ENCODE data around the gene SFRP5. TPM values are rescaled to one million over a fixed set of nuclear protein-coding genes. Genes with fewer than 3 reads are reported as not detected.
A peak's percentile ranks its signal among the peaks of the same experiment; 100 is the strongest.

SFRP5 gene
- total RNA-seq, 1 donor from 2014 or later: 1.6 TPM

DNA sequence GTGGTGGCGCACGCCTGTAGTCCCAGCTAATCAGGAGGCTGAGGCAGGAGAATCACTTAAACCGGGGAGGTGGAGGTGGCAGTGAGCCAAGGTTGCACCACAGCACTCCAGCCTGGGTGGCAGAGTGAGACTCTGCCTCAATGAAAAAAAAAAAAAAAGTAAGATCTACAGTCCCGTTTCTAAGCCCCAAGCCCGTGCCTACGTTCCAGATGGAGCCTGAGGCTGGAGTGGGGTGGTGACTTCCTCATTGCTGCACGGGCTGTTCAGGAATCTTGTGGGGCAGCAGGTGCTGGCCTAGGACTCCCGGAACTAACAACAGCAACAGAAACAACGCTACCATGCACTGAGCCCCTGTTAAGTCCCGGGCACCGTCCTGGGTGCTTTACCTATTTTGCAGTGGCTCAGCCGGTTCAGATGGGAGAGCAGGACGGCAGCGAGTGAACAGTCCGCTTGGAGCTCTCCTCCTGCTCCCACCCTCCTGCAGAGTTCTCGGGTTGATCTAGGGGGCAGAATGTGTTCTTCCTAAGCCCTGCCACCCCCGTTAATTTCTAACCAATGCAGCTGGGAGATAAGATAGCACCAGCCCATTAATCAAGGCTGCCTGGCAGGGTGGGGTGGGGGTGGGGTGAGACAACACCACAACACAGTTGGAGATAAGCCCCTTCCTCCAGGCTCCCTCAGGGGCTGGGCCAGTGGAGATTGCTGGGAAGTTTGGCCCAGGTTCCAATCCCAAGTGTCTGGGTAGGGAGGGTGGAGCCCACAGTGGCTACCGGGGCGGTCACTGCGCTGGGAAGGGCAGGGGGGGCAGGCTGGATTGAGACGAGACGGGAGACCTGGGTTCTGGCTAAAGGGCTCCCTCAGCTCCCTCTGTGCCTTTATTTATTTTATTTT, 17.0 kb upstream of the SFRP5 start:
- Histone ChIP-seq H3K4me1 (ENCODE audit: control insufficient read depth in 3 of 3, insufficient read depth in 3 of 3, low read length in 3 of 3) (peaks cover 0 to 6% (median 6%) of the 10 kb centered on the region in 3 donors), H3K27ac (ENCODE audit: low read depth, low read length) (no peak overlapping the region), H3K36me3 (ENCODE audit: control insufficient read depth in 3 of 3, insufficient read depth in 3 of 3, low read length in 3 of 3) (no peaks in the 10 kb centered on the region), H3K9ac (ENCODE audit: low read depth in 1 of 3, low read length in 3 of 3) (peak overlapping the region in 1 of 3 donors; percentile 8), H3K4me3 (ENCODE audit: low read length in 3 of 3) (no peak overlapping the region), H3K9me3 (ENCODE audit: control insufficient read depth in 3 of 3, low read length in 3 of 3) (no peaks in the 10 kb centered on the region), H3K27me3 (ENCODE audit: control insufficient read depth in 3 of 3, insufficient read depth in 3 of 3, low read length in 3 of 3) (peaks cover 11 to 24% (median 21%) of the 10 kb centered on the region in 3 donors)

DNA sequence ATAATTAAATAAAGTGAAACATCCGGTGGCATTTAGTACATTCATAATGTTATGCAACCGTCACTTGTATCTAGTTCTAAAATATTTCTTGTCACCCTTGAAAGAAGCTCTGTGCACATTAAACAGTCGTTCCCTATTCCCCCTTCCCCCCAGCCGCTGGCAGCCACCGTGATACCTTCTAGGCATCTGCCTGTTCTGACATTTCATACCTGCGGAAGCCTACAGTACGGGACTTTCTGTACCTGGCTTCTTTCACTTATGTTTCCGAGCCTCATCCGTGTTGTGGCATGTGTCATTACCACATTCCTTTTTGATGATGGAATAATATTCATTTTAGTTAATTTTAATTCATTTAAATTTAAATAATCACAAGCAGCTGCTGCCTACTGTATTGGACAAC, 13.9 kb upstream of the SFRP5 start:
- Histone ChIP-seq H3K27me3 (ENCODE audit: control insufficient read depth in 3 of 3, insufficient read depth in 3 of 3, low read length in 3 of 3) (peaks cover 7 to 19% (median 10%) of the 10 kb centered on the region in 3 donors), H3K9ac (ENCODE audit: low read depth in 1 of 3, low read length in 3 of 3) (no peak overlapping the region), H3K27ac (ENCODE audit: low read depth, low read length) (no peak overlapping the region), H3K4me3 (ENCODE audit: low read length in 3 of 3) (no peak overlapping the region), H3K4me1 (ENCODE audit: control insufficient read depth in 3 of 3, insufficient read depth in 3 of 3, low read length in 3 of 3) (peaks cover 6 to 19% (median 14%) of the 10 kb centered on the region in 3 donors), H3K9me3 (ENCODE audit: control insufficient read depth in 3 of 3, low read length in 3 of 3) (no peaks in the 10 kb centered on the region), H3K36me3 (ENCODE audit: control insufficient read depth in 3 of 3, insufficient read depth in 3 of 3, low read length in 3 of 3) (no peaks in the 10 kb centered on the region)

DNA sequence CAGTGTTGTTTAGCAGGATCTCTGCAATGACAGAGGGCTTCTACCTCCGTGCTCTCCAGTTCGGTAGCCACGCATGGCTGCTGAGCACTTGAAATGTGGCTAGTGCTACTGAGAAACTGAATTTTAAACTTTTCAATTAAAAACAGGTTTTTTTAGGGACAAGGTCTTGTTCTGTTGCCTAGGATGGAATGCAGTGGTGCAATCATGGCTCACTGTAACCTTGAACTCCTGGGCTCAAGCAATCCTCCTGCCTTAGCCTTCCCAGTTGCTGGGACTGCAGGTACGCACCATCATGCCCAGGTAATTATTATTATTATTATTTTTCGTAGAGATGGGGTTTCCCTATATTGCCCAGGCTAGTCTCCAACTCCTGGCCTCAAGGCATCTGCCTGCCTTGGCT, 13.4 kb upstream of the SFRP5 start:
- H3K4me3 ChIP-seq (ENCODE audit: low read length in 3 of 3): no peak overlapping the region
- no peak overlapping the region for H3K27ac ChIP-seq (ENCODE audit: low read depth, low read length)
- peaks cover 6 to 19% (median 14%) of the 10 kb centered on the region in 3 donors for H3K4me1 ChIP-seq (ENCODE audit: control insufficient read depth in 3 of 3, insufficient read depth in 3 of 3, low read length in 3 of 3)
- H3K27me3 ChIP-seq (ENCODE audit: control insufficient read depth in 3 of 3, insufficient read depth in 3 of 3, low read length in 3 of 3): peaks cover 7 to 19% (median 10%) of the 10 kb centered on the region in 3 donors
- no peaks in the 10 kb centered on the region for H3K36me3 ChIP-seq (ENCODE audit: control insufficient read depth in 3 of 3, insufficient read depth in 3 of 3, low read length in 3 of 3)
- no peaks in the 10 kb centered on the region for H3K9me3 ChIP-seq (ENCODE audit: control insufficient read depth in 3 of 3, low read length in 3 of 3)
- no peak overlapping the region for H3K9ac ChIP-seq (ENCODE audit: low read depth in 1 of 3, low read length in 3 of 3)

DNA sequence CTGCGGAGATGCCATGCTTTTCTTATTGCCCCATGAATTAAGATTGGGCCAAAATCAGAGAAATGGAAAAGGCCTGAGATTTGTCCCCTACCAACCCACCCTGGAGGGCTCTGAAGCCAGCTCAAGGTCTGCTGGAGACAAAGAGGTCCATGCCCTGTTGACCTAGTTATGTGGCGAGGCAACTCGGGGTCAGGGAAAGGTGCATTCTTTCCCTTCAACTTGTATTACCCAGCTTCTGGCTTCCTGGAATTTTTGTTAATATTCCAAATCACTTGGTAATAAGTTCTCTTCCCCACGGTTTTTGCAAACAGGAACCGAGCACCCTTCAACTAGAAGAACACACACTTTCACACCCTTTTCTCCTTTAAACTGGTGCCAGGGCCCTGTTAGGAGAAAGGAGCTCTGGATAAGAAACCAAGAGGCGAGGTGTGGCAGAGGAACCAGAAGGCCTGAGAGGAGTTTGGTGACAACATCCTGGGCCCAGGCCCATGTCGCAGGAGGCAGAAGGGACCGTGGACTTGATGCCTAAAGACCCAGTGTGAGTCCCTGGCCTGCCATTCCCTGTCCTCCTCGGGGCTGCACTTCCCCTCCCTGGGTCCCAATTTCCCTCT, 12.5 kb upstream of the SFRP5 start:
- Histone ChIP-seq H3K27me3 (ENCODE audit: control insufficient read depth in 3 of 3, insufficient read depth in 3 of 3, low read length in 3 of 3) (peaks cover 3 to 14% (median 7%) of the 10 kb centered on the region in 3 donors), H3K4me3 (ENCODE audit: low read length in 3 of 3) (no peak overlapping the region), H3K9me3 (ENCODE audit: control insufficient read depth in 3 of 3, low read length in 3 of 3) (no peaks in the 10 kb centered on the region), H3K27ac (ENCODE audit: low read depth, low read length) (no peak overlapping the region), H3K4me1 (ENCODE audit: control insufficient read depth in 3 of 3, insufficient read depth in 3 of 3, low read length in 3 of 3) (peaks cover 6 to 19% (median 14%) of the 10 kb centered on the region in 3 donors), H3K36me3 (ENCODE audit: control insufficient read depth in 3 of 3, insufficient read depth in 3 of 3, low read length in 3 of 3) (no peaks in the 10 kb centered on the region), H3K9ac (ENCODE audit: low read depth in 1 of 3, low read length in 3 of 3) (no peak overlapping the region)

DNA sequence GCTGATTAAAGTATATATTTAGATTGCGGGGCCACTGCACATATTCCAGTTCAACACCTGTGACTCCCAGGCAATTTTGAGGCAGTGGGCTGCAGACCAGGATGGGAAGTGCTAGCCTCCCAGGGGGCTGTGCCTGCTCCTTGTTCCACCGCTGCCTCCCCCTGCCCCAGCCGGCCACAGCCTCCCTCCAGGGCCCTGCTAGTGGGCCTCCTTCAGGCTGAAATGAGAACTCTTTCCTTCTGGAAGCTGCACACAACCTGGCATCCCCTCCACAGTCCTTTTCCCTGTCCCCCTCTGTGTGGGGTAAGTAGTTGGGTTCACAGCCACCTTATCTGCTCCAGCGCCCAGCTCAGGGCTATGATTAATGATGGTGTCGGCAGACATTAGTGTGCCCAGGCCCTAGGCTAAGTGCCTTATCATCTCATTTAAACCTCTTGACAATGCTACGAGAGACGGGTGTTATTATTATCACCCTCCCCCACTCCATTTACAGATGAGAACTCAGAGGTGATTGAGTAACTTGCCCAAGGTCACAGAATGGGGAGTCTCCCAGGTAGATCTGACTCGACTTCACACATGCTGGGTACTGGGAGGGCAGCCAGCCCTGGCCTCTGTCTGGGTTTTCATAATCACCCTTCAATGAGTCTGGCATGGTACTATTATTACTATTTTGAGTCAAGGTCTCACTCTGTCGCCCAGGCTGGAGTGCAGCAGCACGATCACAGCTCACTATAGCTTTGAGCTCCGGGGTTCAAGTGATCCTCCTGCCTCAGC, 10.8 kb upstream of the SFRP5 start:
- Histone ChIP-seq H3K9me3 (ENCODE audit: control insufficient read depth in 3 of 3, low read length in 3 of 3) (no peaks in the 10 kb centered on the region), H3K4me3 (ENCODE audit: low read length in 3 of 3) (no peak overlapping the region), H3K27ac (ENCODE audit: low read depth, low read length) (no peak overlapping the region), H3K9ac (ENCODE audit: low read depth in 1 of 3, low read length in 3 of 3) (no peak overlapping the region), H3K27me3 (ENCODE audit: control insufficient read depth in 3 of 3, insufficient read depth in 3 of 3, low read length in 3 of 3) (peaks cover 0 to 3% (median 1%) of the 10 kb centered on the region in 3 donors), H3K36me3 (ENCODE audit: control insufficient read depth in 3 of 3, insufficient read depth in 3 of 3, low read length in 3 of 3) (no peaks in the 10 kb centered on the region), H3K4me1 (ENCODE audit: control insufficient read depth in 3 of 3, insufficient read depth in 3 of 3, low read length in 3 of 3) (peaks cover 6 to 14% (median 13%) of the 10 kb centered on the region in 3 donors)

DNA sequence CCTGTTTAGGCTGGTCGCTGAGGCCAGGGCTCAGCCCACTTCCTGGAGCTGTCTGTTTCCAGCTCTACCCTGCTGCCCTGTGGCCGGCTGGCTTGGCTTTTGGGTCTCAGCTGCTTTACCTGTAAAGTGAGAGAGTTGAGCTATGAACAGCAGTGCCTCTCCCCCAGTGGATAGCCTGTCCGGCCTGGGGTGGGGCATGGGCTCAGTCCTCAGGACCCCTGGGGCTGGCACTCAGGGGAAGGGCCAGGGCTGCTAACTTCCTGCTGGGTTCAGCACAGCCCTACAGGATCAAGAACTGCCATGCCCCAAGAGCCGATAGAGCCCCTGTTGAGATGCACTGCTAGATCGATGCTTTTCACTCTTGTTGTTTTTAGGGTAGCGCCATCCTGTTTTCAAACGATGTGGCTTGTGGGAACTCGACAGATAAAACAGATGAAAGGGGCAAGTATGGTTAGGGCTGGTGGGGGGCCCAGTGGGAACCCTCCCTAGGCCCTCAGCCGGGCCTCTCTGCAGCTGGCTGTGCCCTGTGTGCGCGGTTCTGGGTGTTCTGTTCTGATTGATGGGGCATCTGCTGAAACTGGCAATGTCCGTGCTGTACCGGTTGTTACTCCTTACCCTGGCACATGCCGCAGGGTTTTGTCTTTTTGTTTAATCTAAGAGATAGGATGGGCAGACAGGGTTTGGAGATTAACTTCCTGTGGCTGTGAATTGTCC, 10.0 kb upstream of the SFRP5 start:
- Histone ChIP-seq H3K4me1 (ENCODE audit: control insufficient read depth in 3 of 3, insufficient read depth in 3 of 3, low read length in 3 of 3) (peaks cover 6 to 14% (median 13%) of the 10 kb centered on the region in 3 donors), H3K27ac (ENCODE audit: low read depth, low read length) (no peak overlapping the region), H3K27me3 (ENCODE audit: control insufficient read depth in 3 of 3, insufficient read depth in 3 of 3, low read length in 3 of 3) (no peaks in the 10 kb centered on the region), H3K9ac (ENCODE audit: low read depth in 1 of 3, low read length in 3 of 3) (no peak overlapping the region), H3K36me3 (ENCODE audit: control insufficient read depth in 3 of 3, insufficient read depth in 3 of 3, low read length in 3 of 3) (no peaks in the 10 kb centered on the region), H3K9me3 (ENCODE audit: control insufficient read depth in 3 of 3, low read length in 3 of 3) (no peaks in the 10 kb centered on the region), H3K4me3 (ENCODE audit: low read length in 3 of 3) (no peak overlapping the region)

DNA sequence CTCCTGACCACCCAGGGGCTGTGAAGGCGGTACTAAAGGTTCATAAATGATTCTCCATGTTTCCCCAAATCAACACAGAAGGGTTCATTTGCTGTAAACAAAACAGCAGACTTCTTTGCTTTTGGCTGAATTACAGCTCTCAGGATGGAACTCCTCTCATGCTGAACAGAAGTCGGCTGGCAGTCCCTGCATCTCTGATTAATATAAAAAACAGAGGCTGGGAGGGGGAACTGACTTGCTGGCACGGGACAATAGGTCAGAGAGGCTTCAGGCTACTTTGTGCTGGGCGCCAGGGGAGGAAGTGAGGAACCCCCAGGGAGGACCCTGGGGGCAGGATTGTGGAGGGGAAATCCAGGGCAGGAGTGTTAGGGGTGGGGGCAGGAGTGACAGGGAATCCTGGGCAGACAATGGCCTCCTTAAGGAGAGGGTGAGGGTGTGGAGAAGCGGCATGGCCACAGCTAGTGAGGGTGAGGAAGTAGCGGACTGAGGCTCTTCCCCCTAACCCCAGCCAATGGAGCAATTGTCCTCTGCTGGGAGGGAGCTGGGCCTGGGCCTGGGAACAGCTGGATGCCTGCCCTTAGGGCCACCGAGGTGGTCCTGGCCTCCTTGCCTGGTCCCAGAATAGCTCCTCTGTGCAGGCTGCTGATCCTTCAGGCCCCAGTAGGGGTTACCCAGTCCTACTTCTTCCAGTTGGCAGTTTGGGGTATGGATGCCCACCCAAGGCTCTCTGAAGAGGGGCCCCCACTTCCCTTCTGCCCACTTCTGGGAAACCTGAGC, 9.2 kb upstream of the SFRP5 start:
- no peak overlapping the region for H3K4me3 ChIP-seq (ENCODE audit: low read length in 3 of 3)
- no peaks in the 10 kb centered on the region for H3K9me3 ChIP-seq (ENCODE audit: control insufficient read depth in 3 of 3, low read length in 3 of 3)
- no peak overlapping the region for H3K27ac ChIP-seq (ENCODE audit: low read depth, low read length)
- no peak overlapping the region for H3K9ac ChIP-seq (ENCODE audit: low read depth in 1 of 3, low read length in 3 of 3)
- no peaks in the 10 kb centered on the region for H3K36me3 ChIP-seq (ENCODE audit: control insufficient read depth in 3 of 3, insufficient read depth in 3 of 3, low read length in 3 of 3)
- H3K27me3 ChIP-seq (ENCODE audit: control insufficient read depth in 3 of 3, insufficient read depth in 3 of 3, low read length in 3 of 3): no peaks in the 10 kb centered on the region
- peaks cover 6 to 14% (median 13%) of the 10 kb centered on the region in 3 donors for H3K4me1 ChIP-seq (ENCODE audit: control insufficient read depth in 3 of 3, insufficient read depth in 3 of 3, low read length in 3 of 3)

DNA sequence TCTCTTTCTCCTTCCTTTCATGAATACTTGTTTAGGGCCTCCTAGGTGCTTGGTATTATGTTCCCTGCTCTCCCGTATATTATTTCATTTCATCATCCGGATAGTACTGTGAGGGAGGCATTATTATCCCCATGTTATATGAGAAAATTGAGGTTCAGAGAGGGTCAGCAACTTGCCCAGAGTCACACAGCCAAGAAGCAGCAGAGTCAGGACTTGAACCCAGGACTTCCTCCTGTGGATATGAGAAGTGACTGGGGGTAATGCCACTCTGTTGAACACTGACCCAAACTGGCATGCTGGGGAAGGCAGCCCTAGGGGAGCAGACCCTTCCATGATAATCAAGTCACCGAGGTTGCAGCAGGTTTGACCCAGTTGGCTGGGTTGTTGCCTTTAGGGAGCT, 8.2 kb upstream of the SFRP5 start:
- peaks cover 6 to 14% (median 13%) of the 10 kb centered on the region in 3 donors for H3K4me1 ChIP-seq (ENCODE audit: control insufficient read depth in 3 of 3, insufficient read depth in 3 of 3, low read length in 3 of 3)
- H3K27ac ChIP-seq (ENCODE audit: low read depth, low read length): no peak overlapping the region
- no peak overlapping the region for H3K4me3 ChIP-seq (ENCODE audit: low read length in 3 of 3)
- H3K9ac ChIP-seq (ENCODE audit: low read depth in 1 of 3, low read length in 3 of 3): peak overlapping the region in 1 of 3 donors; percentile 25
- no peaks in the 10 kb centered on the region for H3K36me3 ChIP-seq (ENCODE audit: control insufficient read depth in 3 of 3, insufficient read depth in 3 of 3, low read length in 3 of 3)
- H3K27me3 ChIP-seq (ENCODE audit: control insufficient read depth in 3 of 3, insufficient read depth in 3 of 3, low read length in 3 of 3): peaks cover 0 to 3% (median 0%) of the 10 kb centered on the region in 3 donors
- H3K9me3 ChIP-seq (ENCODE audit: control insufficient read depth in 3 of 3, low read length in 3 of 3): no peaks in the 10 kb centered on the region

DNA sequence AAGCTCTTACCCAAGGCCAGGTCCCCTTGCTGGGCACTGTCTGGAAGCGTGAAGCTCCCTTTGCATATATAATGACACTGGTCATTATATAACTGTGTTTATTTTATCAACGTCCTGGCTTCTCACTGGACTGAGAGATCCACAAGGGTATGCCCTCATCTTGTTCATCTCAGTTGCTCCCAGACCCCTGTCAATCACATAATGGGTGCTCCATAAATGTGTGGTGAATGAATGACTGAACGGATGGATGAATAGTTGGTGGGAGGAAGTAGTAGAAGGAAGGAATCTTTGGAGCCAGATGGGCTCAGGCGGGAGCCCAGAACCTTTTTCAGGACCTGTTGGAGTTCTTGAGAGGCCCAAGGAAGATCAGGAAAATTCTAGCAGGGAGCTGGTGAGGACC, 7.7 kb upstream of the SFRP5 start:
- no peak overlapping the region for H3K9ac ChIP-seq (ENCODE audit: low read depth in 1 of 3, low read length in 3 of 3)
- H3K36me3 ChIP-seq (ENCODE audit: control insufficient read depth in 3 of 3, insufficient read depth in 3 of 3, low read length in 3 of 3): no peaks in the 10 kb centered on the region
- H3K4me3 ChIP-seq (ENCODE audit: low read length in 3 of 3): no peak overlapping the region
- no peaks in the 10 kb centered on the region for H3K9me3 ChIP-seq (ENCODE audit: control insufficient read depth in 3 of 3, low read length in 3 of 3)
- H3K27ac ChIP-seq (ENCODE audit: low read depth, low read length): no peak overlapping the region
- H3K4me1 ChIP-seq (ENCODE audit: control insufficient read depth in 3 of 3, insufficient read depth in 3 of 3, low read length in 3 of 3): peaks cover 6 to 14% (median 13%) of the 10 kb centered on the region in 3 donors
- H3K27me3 ChIP-seq (ENCODE audit: control insufficient read depth in 3 of 3, insufficient read depth in 3 of 3, low read length in 3 of 3): peaks cover 0 to 5% (median 0%) of the 10 kb centered on the region in 3 donors
